Endodermal cell (in vitro differentiated cells): ENCODE measurements around the gene CAPSL. TPM values are rescaled to one million over a fixed set of nuclear protein-coding genes. Genes with fewer than 3 reads are reported as not detected.

ENCODE experiments used
- DNase-seq: peaks from one replicate; pipeline ENCODE4 v3.0.0-alpha.2; 2017
- H3K27ac ChIP-seq: 2 replicates; pipeline ENCODE4 v1.5.1; 2013; ENCODE audit warnings: mild to moderate bottlenecking, low read depth, low read length, moderate library complexity
- H3K27me3 ChIP-seq: 2 replicates; pipeline ENCODE4 v1.6.1; 2013; ENCODE audit warnings: mild to moderate bottlenecking, low read length, moderate library complexity; ENCODE audit not compliant: insufficient read depth, control insufficient read depth, poor library complexity, severe bottlenecking
- H3K36me3 ChIP-seq: 2 replicates; pipeline ENCODE4 v1.7.0; 2013; ENCODE audit warnings: mild to moderate bottlenecking, low read length, moderate library complexity; ENCODE audit not compliant: control insufficient read depth, insufficient read depth
- H3K4me1 ChIP-seq: one replicate; pipeline ENCODE4 v1.7.0; 2013; ENCODE audit warnings: low read length; ENCODE audit not compliant: control insufficient read depth, insufficient read depth
- H3K4me3 ChIP-seq: 2 replicates; pipeline ENCODE4 v1.5.1; 2013; ENCODE audit warnings: mild to moderate bottlenecking, low read length, moderate library complexity
- H3K9ac ChIP-seq: 2 replicates; pipeline ENCODE4 v1.6.1; 2013; ENCODE audit warnings: mild to moderate bottlenecking, low read length, moderate library complexity; ENCODE audit not compliant: poor library complexity, severe bottlenecking; ENCODE audit errors: extremely low read depth
- H3K9me3 ChIP-seq: 2 replicates; pipeline ENCODE4 v1.6.1; 2013; ENCODE audit warnings: mild to moderate bottlenecking, low read length, moderate library complexity; ENCODE audit not compliant: control insufficient read depth
- H3K27ac Mint-ChIP-seq: 2 replicates; pipeline ENCODE4 v1.8.0; 2020; ENCODE audit warnings: mixed read lengths
- H3K27me3 Mint-ChIP-seq: 2 replicates; pipeline ENCODE4 v1.8.0; 2021; ENCODE audit warnings: mild to moderate bottlenecking, mixed read lengths; ENCODE audit not compliant: insufficient read depth
- H3K36me3 Mint-ChIP-seq: 2 replicates; pipeline ENCODE4 v1.8.0; 2020; ENCODE audit warnings: low read depth, mixed read lengths
- H3K4me1 Mint-ChIP-seq: 2 replicates; pipeline ENCODE4 v1.8.0; 2020; ENCODE audit warnings: mixed read lengths
- H3K4me3 Mint-ChIP-seq: 2 replicates; pipeline ENCODE4 v1.8.0; 2020; ENCODE audit warnings: mild to moderate bottlenecking, moderate library complexity, mixed read lengths
- H3K9me3 Mint-ChIP-seq: 2 replicates; pipeline ENCODE4 v1.8.0; 2020; ENCODE audit warnings: mild to moderate bottlenecking, mixed read lengths
- CTCF ChIP-seq: fragments of 200-600 bp; sonication (generic); conservative IDR thresholded peaks from 2 replicates; pipeline ENCODE4 v1.5.0; 2021; ENCODE audit warnings: antibody characterized with exemption, mild to moderate bottlenecking
- WGBS, 2 experiments: methylation state at CpG; one replicate each; pipeline versions ENCODE4 v1.1.5 to v1.1.7; 2013; ENCODE audit warnings: missing lambda C conversion rate in 2 of 2, mixed read lengths in 1 of 2; ENCODE audit not compliant: insufficient coverage in 1 of 2, insufficient read length in 1 of 2; 5-methylcytosine and 5-hydroxymethylcytosine counted together
- total RNA-seq, 2 donors: library from RNA; stranded (reverse); fragmentation: NEBNext Ultra II Directional in 1 of 2; extraction: Animal tissue kit (Norgen Biotek cat#: 25700) in 1 of 2; gene quantifications; 2 replicates in 1 of 2; 3 replicates in 1 of 2; pipeline ENCODE4 v1.2.1, GENCODE V29; 2021

The CAPSL gene
- total RNA-seq, 2 donors from 2014 or later: not detected

- Histone ChIP-seq H3K27ac (no peak overlapping the region), H3K9ac (no peak overlapping the region), H3K36me3 (no peaks in the 10 kb centered on the region), H3K4me1 (no peaks in the 10 kb centered on the region), H3K27me3 (peaks cover 48% of the 10 kb centered on the region), H3K4me3 (no peak overlapping the region), H3K9me3 (no peaks in the 10 kb centered on the region)
- Mint-ChIP-seq H3K9me3 (peaks cover 6% of the 10 kb centered on the region), H3K27ac (no peak overlapping the region), H3K4me3 (no peak overlapping the region), H3K36me3 (no peaks in the 10 kb centered on the region), H3K27me3 (peaks cover 76% of the 10 kb centered on the region), H3K4me1 (peaks cover 7% of the 10 kb centered on the region)
- no peak for DNase-seq
- WGBS, 2 experiments: 84 to 86% methylated on average over 7 of the region's 7 CpGs
- TF ChIP-seq CTCF: no peak
These were observed 16.0 kb downstream of the CAPSL start for GRCh38 chr5:35922468-35922867.

GRCh38 chr5:35921930-35922329 is 16.5 kb downstream of the CAPSL start:
- Mint-ChIP-seq H3K4me1 (peaks cover 7% of the 10 kb centered on the region), H3K27me3 (peaks cover 71% of the 10 kb centered on the region)

GRCh38 chr5:35920890-35921289 is 17.5 kb downstream of the CAPSL start:
- H3K27me3 Mint-ChIP-seq: peaks cover 60% of the 10 kb centered on the region
- Histone ChIP-seq H3K27me3 (peaks cover 39% of the 10 kb centered on the region), H3K9ac (no peak overlapping the region), H3K27ac (no peak overlapping the region), H3K4me1 (no peaks in the 10 kb centered on the region), H3K4me3 (no peak overlapping the region), H3K9me3 (no peaks in the 10 kb centered on the region), H3K36me3 (no peaks in the 10 kb centered on the region)
- no peak overlapping the region for H3K27ac Mint-ChIP-seq
- H3K4me3 Mint-ChIP-seq: no peak overlapping the region
- no peaks in the 10 kb centered on the region for H3K36me3 Mint-ChIP-seq
- peak; percentile 83 for TF ChIP-seq CTCF
- peaks cover 10% of the 10 kb centered on the region for H3K9me3 Mint-ChIP-seq
- peak; percentile 88 for DNase-seq
- WGBS, 2 experiments: 67 to 70% methylated on average over 11 of the region's 11 CpGs
- peaks cover 3% of the 10 kb centered on the region for H3K4me1 Mint-ChIP-seq

More at GRCh38 chr5:35921930-35922329, 16.5 kb downstream of the CAPSL start:
- no peaks in the 10 kb centered on the region for H3K9me3 ChIP-seq
- no peaks in the 10 kb centered on the region for H3K36me3 ChIP-seq
- H3K27ac Mint-ChIP-seq: no peak overlapping the region
- H3K27me3 ChIP-seq: peaks cover 43% of the 10 kb centered on the region
- DNase-seq: no peak
- H3K27ac ChIP-seq: no peak overlapping the region
- no peak overlapping the region for H3K4me3 Mint-ChIP-seq
- TF ChIP-seq CTCF: no peak
- H3K36me3 Mint-ChIP-seq: no peaks in the 10 kb centered on the region
- no peaks in the 10 kb centered on the region for H3K4me1 ChIP-seq
- no peak overlapping the region for H3K9ac ChIP-seq
- WGBS, 2 experiments: 85 to 95% methylated on average over 4 to 5 of the region's 5 CpGs
- H3K4me3 ChIP-seq: no peak overlapping the region
- H3K9me3 Mint-ChIP-seq: peaks cover 6% of the 10 kb centered on the region
